Measurements from ENCODE around the gene TEAD1.

- no peak for TF ChIP-seq CTCF (conservative IDR thresholded peaks at IDR 0.05 in 1 of 2, IDR thresholded peaks at IDR 0.05 in 1 of 2; ENCODE audit: low read depth in 1 of 2, low read length in 2 of 2)
- TF ChIP-seq EZH2 (IDR thresholded peaks at IDR 0.05; ENCODE audit: low read length, missing control alignments) = no peak
These were observed 49.4 kb downstream of the TEAD1 start for GRCh38 chr11:12723421-12724300.

Data from fibroblast of lung (primary cell).